GM18511 (cell line): ENCODE data around the gene S100B.

Source experiments
- ATAC-seq: cut with Tn5 transposase; IDR thresholded peaks from one replicate; pipeline ENCODE4 v1.9.1; 2021; ENCODE audit warnings: mild to moderate bottlenecking, moderate library complexity; ENCODE audit not compliant: unreplicated experiment

S100B gene

DNA sequence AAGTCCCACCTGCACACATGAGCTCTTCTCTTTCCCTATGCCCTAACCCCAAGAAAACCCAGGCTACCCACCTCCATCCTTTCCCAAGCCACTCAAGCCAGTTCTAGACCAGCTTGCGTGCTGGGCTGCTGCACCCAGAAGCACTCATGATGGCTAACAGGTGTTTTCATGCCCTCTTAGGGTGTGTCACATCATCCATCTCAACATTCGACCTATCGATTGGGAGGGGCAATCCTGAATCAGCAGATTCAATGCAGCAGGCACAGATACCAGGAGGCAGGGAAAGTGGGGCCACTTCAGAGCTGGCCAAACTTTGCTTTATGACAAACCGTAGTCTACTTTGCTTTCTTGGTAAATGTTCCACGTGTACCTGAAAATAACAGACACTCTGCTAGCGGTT lies 24.0 kb upstream of the S100B start:
- ATAC-seq, result no peak

DNA sequence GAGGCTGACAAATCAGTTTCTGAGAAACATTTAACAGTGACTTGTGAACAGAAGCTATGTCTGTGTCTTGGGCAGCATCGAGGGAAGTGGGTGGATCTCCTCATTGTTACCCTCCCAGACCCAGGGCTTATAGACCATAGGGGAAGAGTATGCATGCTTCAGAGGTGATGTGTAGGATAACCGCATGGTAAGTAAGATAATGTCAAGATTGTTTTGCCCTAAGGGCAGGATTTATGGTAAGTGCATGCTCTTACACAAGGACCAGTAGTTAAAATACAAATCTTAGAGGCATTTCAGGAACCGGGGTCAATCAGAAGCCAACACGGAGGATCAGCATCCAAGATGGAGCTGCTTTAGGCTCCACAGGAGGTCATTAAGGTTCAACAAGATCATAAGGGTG lies 22.8 kb upstream of the S100B start:
- no peak for ATAC-seq

DNA sequence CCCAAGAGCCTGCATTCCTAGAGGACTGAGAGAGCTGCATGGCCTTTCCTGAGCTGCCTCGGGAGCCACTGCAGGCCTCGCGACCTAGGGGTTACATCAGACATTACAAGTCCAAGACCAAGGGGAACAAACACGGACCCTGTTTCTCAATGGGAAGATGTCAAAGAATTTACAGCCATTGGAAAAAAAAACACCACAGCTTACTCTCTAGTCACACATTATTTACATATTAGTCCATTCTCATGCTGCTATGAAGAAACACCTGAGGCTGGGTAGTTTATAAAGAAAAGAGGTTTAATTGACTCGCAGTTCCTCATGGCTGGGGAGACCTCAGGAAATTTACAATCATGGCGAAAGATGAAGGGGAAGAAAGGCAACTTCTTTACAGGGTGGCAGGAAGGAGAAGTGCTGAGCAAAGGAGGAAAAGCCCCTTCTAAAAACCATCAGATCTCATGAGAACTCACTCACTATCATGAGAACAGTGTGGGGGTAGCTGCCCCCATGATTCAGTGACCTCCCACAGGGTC lies 22.2 kb upstream of the S100B start:
- no peak for ATAC-seq

DNA sequence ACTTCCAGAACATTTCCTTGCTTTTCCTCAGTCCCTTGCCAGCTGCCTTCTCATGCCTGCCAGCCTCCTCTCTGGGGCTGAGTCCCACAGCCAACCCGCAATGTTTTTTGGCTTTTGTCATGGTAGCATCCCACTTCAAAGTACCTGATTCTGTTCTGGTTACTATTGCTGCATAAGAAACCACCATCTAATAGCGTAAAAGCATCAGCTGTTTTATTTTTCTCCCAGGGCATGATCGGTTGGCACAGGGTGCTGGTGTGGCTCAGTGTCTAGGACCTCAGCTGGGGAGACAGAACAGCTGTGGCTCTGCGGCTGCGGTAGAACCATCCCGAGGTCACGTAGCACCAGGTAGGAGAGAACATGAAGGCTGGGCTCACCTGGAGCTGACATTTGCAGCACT lies 21.7 kb upstream of the S100B start:
- no peak for ATAC-seq

DNA sequence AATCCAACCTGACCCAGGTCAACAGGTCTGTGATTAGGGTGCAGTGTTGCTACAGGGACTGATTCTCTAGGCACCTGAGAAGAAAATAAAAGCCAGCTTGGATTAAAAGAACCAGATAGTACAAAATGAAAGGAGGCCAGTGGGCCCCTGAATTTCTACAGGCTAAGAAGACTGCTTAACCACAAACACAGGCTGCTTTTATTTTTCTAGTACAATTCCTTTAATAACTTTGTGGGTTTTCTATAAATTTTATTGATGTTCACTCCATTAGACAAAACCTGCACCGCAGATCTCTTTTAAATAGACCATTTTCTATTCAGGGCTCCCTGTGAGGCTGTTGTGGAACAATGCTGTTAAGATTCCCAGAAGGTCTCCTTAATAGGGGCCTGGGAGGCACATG lies 20.9 kb upstream of the S100B start:
- no peak for ATAC-seq

DNA sequence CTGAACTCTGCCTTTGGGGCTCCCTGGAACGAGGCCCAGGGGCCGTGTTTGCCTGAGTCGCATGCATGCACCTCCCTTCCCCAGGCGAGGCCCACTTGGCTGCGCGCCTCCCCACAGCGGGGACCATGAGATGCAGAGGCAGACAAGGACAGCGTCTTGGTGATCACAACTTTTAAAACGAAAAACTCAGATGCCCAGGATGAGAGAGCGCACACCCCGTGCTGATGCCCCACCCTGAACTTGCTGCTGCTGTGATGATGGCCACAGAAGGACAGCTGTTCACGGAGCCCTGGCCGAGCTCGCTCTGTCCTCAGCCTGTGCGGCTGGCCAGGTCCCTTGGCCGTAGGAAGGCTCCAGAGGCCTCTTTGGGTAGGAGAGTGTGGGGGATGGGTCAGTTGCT lies 19.2 kb upstream of the S100B start:
- ATAC-seq, result no peak

DNA sequence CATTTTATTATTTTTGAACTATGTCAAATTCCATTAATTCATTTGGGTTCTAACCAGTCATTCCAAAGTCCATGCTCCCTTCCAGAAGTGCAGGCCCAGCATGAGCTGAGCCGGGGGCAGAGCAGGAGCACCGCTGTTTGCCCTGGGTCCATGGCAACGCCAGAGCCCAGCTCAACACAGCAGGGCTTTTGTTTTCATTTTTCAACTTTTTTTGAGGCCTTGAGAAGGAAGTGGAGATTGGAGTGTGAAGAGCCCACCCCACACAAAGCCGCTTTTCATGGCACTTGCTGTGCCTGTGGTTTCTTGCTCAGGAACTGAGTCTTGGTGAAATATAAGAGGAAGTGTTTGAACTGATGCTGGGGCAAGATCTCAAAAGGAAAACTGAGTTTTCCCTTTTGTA lies 17.3 kb upstream of the S100B start:
- no peak for ATAC-seq

DNA sequence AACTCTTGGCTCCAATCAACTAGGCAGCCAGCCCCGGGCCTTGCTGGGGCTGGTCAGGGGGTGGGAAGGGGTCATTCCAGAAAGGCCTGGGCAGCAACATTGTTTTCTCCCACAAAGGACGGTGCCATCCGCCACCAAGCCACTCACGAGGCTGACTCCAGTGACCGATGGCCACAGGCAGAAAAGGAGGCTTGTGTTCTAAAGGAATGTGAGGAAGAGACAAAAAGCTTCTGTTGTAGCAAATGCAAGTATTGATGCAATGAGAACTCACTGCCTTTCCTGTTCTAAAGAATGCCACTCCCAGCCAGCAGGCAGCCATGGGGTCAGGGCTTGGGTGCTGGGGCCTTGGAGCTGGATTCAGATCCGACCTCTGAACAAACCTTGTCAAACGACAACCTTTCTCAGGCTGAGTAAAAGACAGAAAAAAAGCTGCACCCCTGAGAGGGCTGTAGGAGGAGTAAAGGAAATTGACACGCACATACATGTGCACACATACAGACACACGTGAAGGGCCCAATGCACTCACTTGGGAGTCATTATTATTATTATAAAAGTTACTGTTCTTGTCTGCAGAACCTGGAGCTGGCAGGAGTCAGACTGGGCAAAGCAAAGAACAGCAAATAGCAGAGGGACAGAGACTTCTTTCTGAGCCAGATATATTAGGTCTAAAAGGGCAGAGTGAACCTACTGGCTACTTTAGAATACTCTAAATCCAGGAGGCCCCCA lies 16.7 kb upstream of the S100B start:
- ATAC-seq, result no peak

DNA sequence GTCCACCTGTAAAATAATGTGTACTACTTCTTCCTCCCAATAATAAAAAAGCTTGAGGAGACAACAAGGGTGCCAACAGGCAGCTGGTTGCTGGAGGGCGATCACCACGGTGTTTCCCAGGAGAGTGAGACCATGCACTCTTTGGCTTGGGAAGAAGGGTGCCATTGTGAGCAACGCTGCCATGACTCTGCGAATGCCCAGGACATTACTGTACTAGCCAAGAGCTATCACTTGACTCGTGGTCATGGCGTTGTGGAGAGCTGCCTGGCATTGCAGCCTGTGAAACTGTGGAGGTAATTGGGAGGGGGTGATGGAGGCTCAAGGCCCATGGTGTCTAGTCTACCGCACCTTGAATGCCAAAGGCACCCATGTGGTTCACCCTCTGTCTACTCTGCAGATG lies 16.0 kb upstream of the S100B start:
- ATAC-seq, result no peak

DNA sequence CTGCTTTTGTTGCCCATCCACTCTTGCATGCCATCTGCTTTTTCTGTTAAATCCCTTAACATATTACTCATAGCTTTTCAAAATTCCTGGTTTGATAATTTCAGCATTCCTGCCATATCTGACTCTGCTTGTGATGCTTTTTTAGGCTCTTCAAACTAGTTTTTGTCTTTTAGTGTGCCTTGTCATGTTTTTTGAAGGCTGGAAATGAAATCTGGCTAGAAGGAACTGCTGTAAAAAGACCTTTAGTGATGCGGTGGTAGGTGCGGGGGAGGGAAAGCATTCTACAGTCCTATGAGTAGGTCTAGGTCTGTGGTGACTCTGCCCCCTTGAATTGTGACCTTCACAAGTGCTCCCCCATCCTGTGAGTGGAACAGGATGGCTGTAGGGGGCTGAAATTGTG lies 15.0 kb upstream of the S100B start:
- no peak for ATAC-seq

DNA sequence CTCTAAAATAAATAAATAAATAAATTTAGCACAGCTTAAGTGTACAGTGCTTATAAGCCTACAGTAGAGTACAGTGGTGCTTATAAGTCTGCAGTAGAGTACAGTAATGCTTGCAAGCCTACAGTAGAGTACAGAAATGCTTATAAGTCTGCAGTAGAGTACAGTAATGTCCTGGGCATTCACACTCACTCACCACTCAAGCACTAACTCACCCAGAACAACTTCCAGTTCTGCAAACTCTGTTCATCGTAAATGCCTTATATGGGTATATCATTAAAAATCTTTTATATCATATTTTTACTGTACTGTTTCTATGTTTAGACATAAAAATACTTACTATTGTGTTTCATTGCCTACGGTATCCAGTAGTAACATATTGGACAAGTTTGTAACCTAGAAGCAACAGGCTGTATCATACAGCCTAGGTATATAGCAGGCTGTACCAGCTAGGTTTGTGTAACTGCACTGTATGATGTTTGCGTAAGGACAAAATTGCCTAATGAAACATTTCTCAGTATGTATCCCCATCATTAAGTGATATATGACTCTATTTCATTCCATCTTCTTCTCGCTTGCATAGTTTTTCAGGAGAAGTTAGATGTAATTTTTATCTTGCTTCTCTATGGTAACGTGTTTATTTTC lies 14.0 kb upstream of the S100B start:
- no peak for ATAC-seq

DNA sequence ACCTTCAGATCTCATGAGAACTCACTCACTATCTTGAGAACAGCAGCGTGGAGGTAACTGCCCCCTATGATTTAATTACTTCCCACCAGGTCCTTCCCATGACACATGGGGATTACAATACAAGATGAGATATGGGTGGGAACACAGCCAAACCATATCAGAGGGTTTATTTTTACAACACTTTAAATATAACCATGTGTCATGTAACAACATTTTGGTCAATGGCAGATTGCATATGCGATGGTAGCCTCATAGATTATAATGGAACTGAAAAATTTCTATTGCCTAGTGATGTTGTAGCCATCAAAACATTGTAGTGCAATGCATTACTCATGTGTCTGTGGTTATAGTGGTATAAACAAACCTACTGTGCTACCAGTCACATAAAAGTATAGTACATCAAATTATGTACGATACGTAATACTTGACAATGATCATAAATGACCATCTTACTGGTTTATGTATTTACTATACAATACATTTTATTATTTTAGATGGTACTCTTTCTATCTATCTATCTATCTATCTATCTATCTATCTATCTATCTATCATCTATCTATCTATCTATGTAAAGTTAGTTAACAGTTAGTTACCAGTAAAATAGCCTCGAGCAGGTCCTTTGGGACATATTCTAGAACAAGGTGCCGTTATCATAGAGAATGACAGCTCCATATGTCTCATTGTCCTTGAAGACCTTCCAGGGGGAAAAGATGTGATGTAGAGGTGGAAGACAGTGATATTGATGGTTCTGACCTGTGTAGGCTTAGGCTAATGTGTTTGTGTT lies 12.6 kb upstream of the S100B start:
- no peak for ATAC-seq

DNA sequence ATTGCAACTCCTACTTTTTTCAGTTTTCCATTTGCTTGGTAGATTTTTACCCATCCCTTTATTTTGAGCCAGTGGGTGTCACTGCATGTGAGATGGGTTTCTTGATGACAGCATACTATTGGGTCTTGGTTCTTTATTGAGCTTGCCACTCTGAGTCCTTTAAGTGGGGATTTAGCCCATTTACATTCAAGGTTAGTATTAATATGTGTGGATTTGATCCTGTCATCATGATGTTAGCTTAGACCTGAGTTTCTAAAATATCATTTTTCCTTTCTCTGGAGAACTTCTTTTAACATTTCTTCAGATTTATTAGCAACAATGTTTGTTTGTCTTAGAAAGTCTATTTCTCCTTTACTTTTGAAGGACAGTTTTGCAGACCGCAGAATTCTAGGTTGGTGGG lies 11.8 kb upstream of the S100B start:
- no peak for ATAC-seq

DNA sequence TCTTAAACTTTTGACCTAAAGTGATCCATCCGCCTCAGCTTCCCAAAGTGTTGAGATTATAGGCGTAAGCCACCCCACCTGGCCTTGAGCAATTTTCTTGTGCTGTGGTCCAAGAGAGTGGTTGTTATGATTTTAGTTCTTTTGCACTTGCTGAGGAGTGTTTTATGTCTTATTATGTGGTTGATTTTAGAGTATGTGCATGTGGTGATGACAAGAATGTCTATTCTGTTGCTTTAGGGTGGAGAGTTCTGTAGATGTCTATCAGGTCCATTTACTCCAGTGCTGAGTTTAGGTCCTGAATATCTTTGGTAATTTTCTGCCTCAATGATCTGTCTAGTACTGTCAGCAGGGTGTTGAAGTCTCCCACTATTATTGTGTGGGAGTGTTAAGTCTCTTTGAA lies 11.2 kb upstream of the S100B start:
- no peak for ATAC-seq

DNA sequence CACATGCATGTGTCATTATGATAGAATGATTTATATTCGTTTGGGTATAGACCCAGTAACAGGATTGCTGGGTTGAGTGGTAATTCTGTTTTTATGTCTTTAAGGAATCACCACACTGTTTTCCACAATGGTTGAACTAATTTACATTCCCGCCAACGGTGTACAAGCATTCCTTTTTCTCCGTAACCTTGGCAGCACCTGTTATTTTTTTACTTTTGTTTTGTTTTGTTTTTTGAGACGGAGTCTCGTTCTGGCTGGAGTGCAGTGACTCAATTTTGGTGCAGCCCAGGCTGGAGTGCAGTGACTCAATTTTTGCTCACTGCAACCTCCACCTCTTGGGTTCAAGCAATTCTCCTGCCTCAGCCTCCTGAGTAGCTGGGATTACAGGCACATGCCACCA lies 8.5 kb upstream of the S100B start:
- ATAC-seq, result no peak

DNA sequence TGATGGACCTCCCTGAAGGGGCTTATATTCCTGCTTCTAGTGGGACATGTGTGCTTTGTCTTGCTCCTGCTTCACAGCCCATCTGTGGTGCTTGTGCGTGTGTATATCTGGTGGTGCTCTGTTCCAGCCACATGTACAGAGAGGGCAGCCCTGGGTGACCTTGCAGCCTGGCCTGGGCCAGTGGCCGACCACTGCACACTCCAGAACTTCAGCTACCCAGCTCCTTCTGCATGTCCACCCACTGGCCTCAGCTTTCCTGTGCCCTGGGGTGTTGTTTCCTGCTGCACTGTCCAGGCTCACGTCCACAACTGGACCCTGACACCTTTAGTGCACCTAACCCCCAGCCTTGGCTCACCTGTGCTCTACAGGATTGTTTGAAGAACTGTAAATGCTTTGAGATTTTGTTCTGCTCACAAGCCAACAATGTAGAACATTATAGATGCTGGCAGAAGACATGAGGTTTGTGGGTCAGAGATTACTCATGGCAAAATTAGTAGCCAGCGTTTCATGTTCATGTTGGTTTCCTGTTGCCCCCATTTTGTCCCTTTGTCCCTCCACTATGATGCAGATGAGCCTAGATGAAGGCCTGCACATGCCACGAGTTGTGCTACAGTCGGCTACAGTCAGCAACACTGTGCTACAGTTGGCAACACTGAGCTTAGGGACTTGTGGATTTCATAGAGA lies 5.3 kb upstream of the S100B start:
- ATAC-seq, result no peak

DNA sequence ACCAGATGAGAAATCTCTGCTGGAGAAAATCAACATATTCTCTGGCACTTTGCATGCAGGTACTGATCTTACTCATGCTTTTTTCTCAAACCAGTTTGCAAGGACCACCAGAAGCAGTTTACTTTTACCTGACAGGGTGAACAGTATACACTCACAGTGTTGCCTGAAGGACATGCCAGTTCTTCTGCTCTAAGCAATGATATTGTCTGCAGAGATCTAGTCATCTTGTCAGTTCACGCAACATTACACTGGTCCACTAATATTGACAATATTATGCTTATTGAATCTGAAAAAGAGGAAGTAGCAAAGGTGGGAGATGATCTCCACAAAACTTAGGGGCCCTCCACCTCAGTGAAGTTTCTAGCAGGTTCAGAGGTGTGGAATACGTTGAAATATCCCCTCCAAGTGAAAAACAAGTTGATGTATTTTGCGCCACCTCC lies 3.8 kb upstream of the S100B start:
- peak; percentile 60 for ATAC-seq

DNA sequence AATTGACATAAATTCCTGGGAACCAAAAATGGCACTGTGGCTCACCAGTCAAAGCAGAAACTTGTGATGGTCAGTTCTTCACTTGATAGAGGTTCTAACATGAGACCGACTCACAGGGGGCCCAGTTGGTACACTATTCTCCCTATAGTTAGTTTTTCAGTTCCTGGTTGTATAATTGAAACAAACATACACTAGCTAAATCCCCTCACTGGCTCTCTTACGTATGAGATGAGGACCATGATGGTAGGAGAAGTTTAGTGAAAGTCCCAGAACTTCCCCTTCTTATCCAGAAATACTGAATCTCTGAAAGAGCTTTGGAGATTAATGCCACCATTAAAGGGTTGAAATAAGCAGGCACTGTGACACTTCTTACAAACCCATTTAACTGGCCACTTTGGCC lies 2.8 kb upstream of the S100B start:
- no peak for ATAC-seq

DNA sequence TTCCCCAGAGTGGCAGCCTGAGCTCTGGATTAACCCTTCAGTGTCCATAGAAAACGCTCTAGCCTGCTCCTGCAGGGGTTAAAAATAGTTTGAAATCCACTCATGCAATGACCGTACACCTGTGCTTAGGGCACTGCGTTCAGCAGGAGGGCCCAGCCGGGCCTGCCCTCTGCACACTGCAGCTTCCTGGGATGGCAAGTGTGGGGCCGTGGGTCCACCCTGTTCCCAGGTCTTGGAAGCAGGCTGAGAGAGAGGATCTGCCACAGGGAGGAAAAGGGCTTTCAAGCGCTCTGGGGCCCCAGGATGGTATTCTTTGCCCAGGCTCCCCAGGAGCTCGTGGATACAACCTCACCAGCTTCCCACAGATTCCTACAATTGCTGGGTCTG lies 1.5 kb upstream of the S100B start:
- ATAC-seq, result no peak

DNA sequence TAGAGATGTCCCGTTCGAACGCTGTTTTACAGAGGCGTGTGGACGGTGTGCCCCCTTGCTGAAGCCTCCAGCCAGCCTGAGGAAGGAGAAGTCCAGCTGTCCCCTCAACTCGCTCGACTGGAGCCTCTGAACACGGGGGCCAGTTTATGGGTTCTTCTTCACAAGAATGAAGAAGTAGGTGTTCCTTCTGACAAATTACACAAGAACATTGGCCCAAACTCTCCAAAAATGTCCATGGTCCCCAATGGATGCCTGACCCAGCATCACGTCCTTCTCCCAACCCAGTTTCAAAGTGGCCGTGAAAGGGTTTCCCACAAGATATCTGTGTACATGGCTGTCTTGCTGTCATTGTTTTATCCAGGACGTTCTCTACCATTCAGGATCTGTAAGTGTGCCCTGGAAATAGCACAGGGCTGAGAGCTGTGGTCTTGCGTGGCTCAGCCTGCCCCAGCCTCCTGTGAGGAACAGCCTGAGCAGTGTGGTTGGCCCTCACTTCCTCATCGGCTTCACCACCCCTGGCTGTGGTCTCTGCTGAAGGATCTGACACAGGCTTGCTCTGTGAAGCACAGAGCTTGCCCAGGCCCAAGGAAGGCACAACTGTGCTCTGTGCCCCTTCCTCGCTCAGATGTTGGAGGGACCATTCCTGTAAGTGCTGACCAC lies 1.0 kb upstream of the S100B start:
- ATAC-seq, result peak; percentile 72
